HG03457 (cell line): Measurements from ENCODE around the gene SRSF2.
"Not testable (repeated sequence)": the region's sequence is repeated elsewhere in the genome, so short reads cannot be mapped to it uniquely, and the experiment has no call there.

Experiments
- ATAC-seq: cut with Tn5 transposase; IDR thresholded peaks from one replicate; pipeline ENCODE4 v1.9.1; 2021; ENCODE audit warnings: moderate number of reproducible peaks; ENCODE audit not compliant: unreplicated experiment

SRSF2 gene

GRCh38 chr17:76722279-76722678 lies 14.9 kb downstream of the SRSF2 start:
- no peak for ATAC-seq

- no peak for ATAC-seq
Observed at GRCh38 chr17:76721463-76721862, 15.7 kb downstream of the SRSF2 start.

GRCh38 chr17:76720941-76721340 lies 16.2 kb downstream of the SRSF2 start:
- no peak for ATAC-seq

GRCh38 chr17:76720211-76720610 lies 16.9 kb downstream of the SRSF2 start:
- no peak for ATAC-seq

GRCh38 chr17:76718516-76718915 lies 18.6 kb downstream of the SRSF2 start:
- ATAC-seq = no peak

GRCh38 chr17:76716839-76717215 lies 20.3 kb downstream of the SRSF2 start:
- no peak for ATAC-seq

- ATAC-seq = no peak
Observed at GRCh38 chr17:76716146-76716838, 20.8 kb downstream of the SRSF2 start.

- no peak for ATAC-seq
Observed at GRCh38 chr17:76715496-76715830, 21.7 kb downstream of the SRSF2 start.

- no peak for ATAC-seq
Observed at GRCh38 chr17:76714822-76715495, 22.2 kb downstream of the SRSF2 start.

GRCh38 chr17:76714336-76714735 lies 22.8 kb downstream of the SRSF2 start:
- no peak for ATAC-seq

GRCh38 chr17:76713765-76714164 lies 23.4 kb downstream of the SRSF2 start:
- no peak for ATAC-seq

GRCh38 chr17:76712321-76712720 lies 24.8 kb downstream of the SRSF2 start:
- ATAC-seq = not testable (repeated sequence)

- no peak for ATAC-seq
Observed at GRCh38 chr17:76710863-76711611, 26.1 kb downstream of the SRSF2 start, which contains the start of gene MXRA7. TSS of gene MXRA7 (minus strand) at chr17:76710965. CDS start at chr17:76710946, 19 bp downstream.

- not testable (repeated sequence) for ATAC-seq
Observed at GRCh38 chr17:76709951-76710862, 26.9 kb downstream of the SRSF2 start.

- no peak for ATAC-seq
Observed at GRCh38 chr17:76709077-76709950, 27.8 kb downstream of the SRSF2 start.

GRCh38 chr17:76707985-76708807 lies 28.9 kb downstream of the SRSF2 start:
- ATAC-seq = no peak

GRCh38 chr17:76706817-76707216 lies 30.3 kb downstream of the SRSF2 start:
- no peak for ATAC-seq

- no peak for ATAC-seq
Observed at GRCh38 chr17:76704805-76705204, 32.3 kb downstream of the SRSF2 start.
